NCI-H82 treated with DMSO at 0.1 percent for 48 hours (cell line): ENCODE measurements around the gene RHEB.

ENCODE experiments used
- DNase-seq: peaks from one replicate; lab custom pipeline; 2025; ENCODE audit not compliant: unreplicated experiment; lab: John Stamatoyannopoulos, UW

RHEB gene

GRCh38 chr7:151416941-151417315 is 102.8 kb downstream of the RHEB start:
- DNase-seq: no peak

DNA sequence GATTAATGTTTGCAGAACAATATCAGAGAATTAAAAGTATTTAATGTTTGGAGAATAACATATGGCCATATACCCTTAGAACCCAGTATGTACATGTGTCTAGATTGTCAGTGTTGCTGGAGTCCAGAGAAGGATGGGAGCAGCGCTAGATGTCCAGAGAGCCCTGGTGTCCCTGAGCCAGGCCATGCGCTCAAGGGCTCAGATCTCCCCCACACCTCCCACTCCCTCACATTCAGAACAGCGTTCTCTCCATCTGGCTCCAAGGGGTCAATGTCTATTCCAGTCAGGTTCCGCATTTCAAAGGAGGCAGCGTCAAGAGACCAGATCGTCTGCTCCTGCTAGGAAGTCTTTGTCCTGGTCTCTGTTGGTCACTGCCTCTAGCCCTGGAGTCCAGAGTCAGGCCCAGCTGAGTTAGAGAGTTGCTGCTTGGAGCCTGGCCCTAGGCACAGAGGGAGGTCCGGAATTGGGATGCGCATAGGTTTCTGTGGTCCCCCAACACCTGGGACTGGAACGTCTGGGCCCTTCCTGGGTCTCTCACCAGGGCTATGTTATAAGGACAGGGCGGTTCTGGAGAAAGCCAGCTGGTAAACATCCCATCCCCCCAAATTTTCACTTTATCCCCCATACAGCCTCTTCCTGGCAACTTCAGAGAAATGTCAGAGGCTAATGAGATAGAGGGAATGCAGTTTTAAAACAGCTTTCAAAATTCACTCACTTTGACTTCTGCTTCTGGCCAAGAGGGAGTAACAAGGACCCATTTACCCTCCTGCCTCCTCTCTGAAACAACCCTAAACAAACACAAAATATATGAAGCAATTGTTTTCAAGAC is 103.4 kb downstream of the RHEB start:
- DNase-seq: no peak
